Hypothalamus (tissue), 51 donors: ENCODE results near the gene GADD45GIP1.
"Not testable (repeated sequence)": the region's sequence is repeated elsewhere in the genome, so short reads cannot be mapped to it uniquely, and the experiment has no call there.

ENCODE experiments used
- DNase-seq, 51 donors: peaks; one replicate each; lab custom pipeline; 2025; lab: John Stamatoyannopoulos, UW

The GADD45GIP1 gene

DNA sequence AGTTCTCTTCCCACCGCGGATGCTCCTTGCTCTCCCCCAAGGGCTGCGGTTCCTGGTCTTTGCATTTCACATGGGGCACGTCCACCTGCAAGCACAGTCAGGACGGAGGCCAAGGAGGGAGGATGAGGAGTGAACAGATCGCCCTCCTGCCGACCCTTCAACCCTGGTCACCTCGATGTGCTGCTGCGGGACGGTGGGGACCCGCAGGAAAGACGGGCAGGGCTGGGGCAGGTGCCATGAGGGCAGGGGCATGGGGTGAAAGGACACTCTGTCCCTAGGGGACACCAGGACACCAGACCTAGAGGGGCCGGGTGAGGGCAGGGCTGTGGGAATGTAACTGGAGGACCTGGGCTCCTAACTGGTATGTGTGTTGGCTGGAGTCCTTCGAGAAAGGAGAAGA lies 38.8 kb downstream of the GADD45GIP1 start:
- DNase-seq, result no peak

GRCh38 chr19:12915860-12916259 lies 41.2 kb downstream of the GADD45GIP1 start:
- not testable (repeated sequence) for DNase-seq

- peak in 17 of 51 donors; percentile 2 to 43 (median 13) for DNase-seq
Observed at GRCh38 chr19:12913851-12914690, 43.0 kb downstream of the GADD45GIP1 start.

DNA sequence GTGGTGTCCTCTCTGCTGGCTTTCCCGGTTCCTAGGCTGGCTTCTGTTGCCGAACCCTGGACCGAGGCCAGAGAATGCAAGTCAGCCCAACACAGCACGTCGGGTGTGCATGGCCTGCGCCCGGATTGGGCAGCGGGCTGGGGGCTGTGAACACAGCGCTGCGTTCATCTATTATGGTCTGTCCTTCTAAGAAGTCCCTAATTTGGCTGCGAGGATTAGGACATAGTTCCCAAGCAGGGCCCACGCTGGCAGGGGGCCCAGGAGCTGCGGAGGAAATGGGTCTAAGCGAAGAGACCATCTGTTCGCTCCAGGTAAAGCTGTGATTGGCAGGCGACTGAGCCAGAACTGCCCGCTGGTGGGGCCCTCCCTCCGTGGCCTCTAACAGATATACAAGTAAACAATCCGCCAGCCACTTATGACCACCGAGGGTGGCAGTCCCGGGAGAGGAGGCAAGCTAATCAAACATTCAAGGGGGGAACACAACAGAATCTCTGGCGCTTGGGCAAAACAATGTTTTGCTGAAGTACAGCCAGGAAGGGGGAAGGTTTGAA lies 43.9 kb downstream of the GADD45GIP1 start:
- DNase-seq, result peak in 47 of 51 donors; percentile 16 to 89 (median 77)

DNA sequence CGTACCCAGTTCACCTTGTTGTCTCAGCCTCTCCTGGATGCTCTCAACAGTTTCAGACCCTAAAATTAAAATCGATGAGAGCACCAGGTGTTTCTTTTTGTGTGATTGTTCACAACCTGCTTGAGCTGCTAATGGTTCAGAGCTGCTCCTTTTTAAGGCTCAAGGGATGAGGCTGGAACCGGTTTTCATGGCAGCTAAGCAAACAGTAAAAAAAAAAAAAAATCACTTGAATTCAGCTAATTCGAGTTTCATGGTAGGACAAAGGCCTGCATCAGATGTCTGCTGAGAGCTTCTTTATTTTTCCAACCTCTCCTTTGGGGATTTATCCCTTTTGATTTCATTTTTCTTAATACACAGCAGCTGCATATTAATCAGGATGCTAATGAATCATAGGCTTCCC lies 44.5 kb downstream of the GADD45GIP1 start:
- DNase-seq, result no peak

- DNase-seq, result no peak
Observed at GRCh38 chr19:12907166-12907565, 49.9 kb downstream of the GADD45GIP1 start.
